Occipital lobe (tissue), 3 donors: ENCODE measurements around the gene RAB30. TPM values are rescaled to one million over a fixed set of nuclear protein-coding genes. Genes with fewer than 3 reads are reported as not detected.
"Not testable (repeated sequence)": the region's sequence is repeated elsewhere in the genome, so short reads cannot be mapped to it uniquely, and the experiment has no call there.

Experiments used
- DNase-seq: peaks from one replicate; lab custom pipeline; 2025; lab: John Stamatoyannopoulos, UW
- small RNA-seq: library from RNA; depleted of rRNA; stranded (forward); fragments of <200 nt; gene quantifications from one replicate; pipeline ENCODE3, GENCODE V24; 2014
- total RNA-seq: library from RNA; depleted of rRNA; stranded (reverse); fragments of >200 nt; gene quantifications from one replicate; pipeline ENCODE4 v1.2.3, GENCODE V29; 2014

Gene RAB30
- total RNA-seq, 1 donor from 2014 or later, result 47.3 TPM

GRCh38 chr11:82950502-82950901, 121.2 kb downstream of the RAB30 start:
- DNase-seq, result not testable (repeated sequence)

- DNase-seq, result no peak
Measured at GRCh38 chr11:82949352-82949751, 122.3 kb downstream of the RAB30 start.

GRCh38 chr11:82945682-82946081, 126.0 kb downstream of the RAB30 start:
- DNase-seq, result no peak

- not testable (repeated sequence) for DNase-seq
Measured at GRCh38 chr11:82945041-82945440, 126.7 kb downstream of the RAB30 start.

- no peak for DNase-seq
Measured at GRCh38 chr11:82944198-82944597, 127.5 kb downstream of the RAB30 start.

GRCh38 chr11:82943430-82943829, 128.3 kb downstream of the RAB30 start:
- DNase-seq, result not testable (repeated sequence)

GRCh38 chr11:82942376-82942775, 129.3 kb downstream of the RAB30 start:
- DNase-seq, result no peak

- no peak for DNase-seq
Measured at GRCh38 chr11:82939456-82939855, 132.2 kb downstream of the RAB30 start.

- DNase-seq, result no peak
Measured at GRCh38 chr11:82937554-82937953, 134.1 kb downstream of the RAB30 start.

- DNase-seq, result no peak
Measured at GRCh38 chr11:82936261-82936660, 135.4 kb downstream of the RAB30 start.

- no peak for DNase-seq
Measured at GRCh38 chr11:82932564-82932963, 139.1 kb downstream of the RAB30 start.

- no peak for DNase-seq
Measured at GRCh38 chr11:82930734-82931133, 141.0 kb downstream of the RAB30 start.

- DNase-seq, result no peak
Measured at GRCh38 chr11:82930229-82930628, 141.5 kb downstream of the RAB30 start.

GRCh38 chr11:82929121-82929520, 142.6 kb downstream of the RAB30 start:
- no peak for DNase-seq

GRCh38 chr11:82927264-82927880, 144.3 kb downstream of the RAB30 start:
- no peak for DNase-seq

GRCh38 chr11:82924522-82925224, 147.0 kb downstream of the RAB30 start:
- no peak for DNase-seq

Small RNA genes within 50 kb of the gene (small RNA-seq; reads per million reads assigned to genes)
- gene SNORA70E, result not detected

Other genes with a start within 250 kb of the RAB30 start
- 29.8 TPM for gene PRCP, start 171.5 kb downstream of the RAB30 start, total RNA-seq
- 2.2 TPM for gene DDIAS, start 170.2 kb downstream of the RAB30 start, total RNA-seq
- 93.3 TPM for gene PCF11, start 85.2 kb upstream of the RAB30 start, total RNA-seq
- gene ANKRD42, start 121.8 kb upstream of the RAB30 start, total RNA-seq, result 7.3 TPM
- 166 TPM for gene CCDC90B, start 214.5 kb upstream of the RAB30 start, total RNA-seq